Measurements from ENCODE around the gene DLK2. TPM values are rescaled to one million over a fixed set of nuclear protein-coding genes. Genes with fewer than 3 reads are reported as not detected.

DLK2 gene
- total RNA-seq (2022; extraction: Qiagen RNA extraction), result 4.5 to 7.5 TPM (median 7.1 TPM) in 5 replicates

GRCh38 chr6:43455531-43456428 lies at the start of gene DLK2:
Gene DLK2, minus strand, starts transcription at chr6:43455548. Its CDS starts 723 bp downstream, at chr6:43454825.

GRCh38 chr6:43477235-43478007 lies 22.1 kb upstream of the DLK2 start, which contains the start of gene TJAP1:
Gene TJAP1, plus strand, starts transcription at chr6:43477570. Its CDS starts 21,432 bp downstream, at chr6:43499002.

GRCh38 chr6:43427406-43428111 lies 27.8 kb downstream of the DLK2 start, which contains the start of gene ABCC10:
Gene ABCC10, plus strand, starts transcription at chr6:43427541. Its CDS starts 438 bp downstream, at chr6:43427979.

Other genes with a start within 250 kb of the DLK2 start
- 72.7 to 108 TPM (median 97.1 TPM) in 5 replicates for gene DNPH1, start 226.1 kb downstream of the DLK2 start, total RNA-seq (2022; extraction: Qiagen RNA extraction)
- gene TTBK1, start 212.1 kb downstream of the DLK2 start, total RNA-seq (2022; extraction: Qiagen RNA extraction), result 0.02 to 0.07 TPM (median 0.04 TPM) in 5 replicates
- not detected in 5 replicates for gene SLC22A7, start 157.3 kb downstream of the DLK2 start, total RNA-seq (2022; extraction: Qiagen RNA extraction)
- gene CRIP3, start 146.7 kb downstream of the DLK2 start, total RNA-seq (2022; extraction: Qiagen RNA extraction), result 0.39 to 0.51 TPM (median 0.43 TPM) in 5 replicates
- 3.6 to 5.1 TPM (median 5.0 TPM) in 5 replicates for gene ZNF318, start 85.9 kb downstream of the DLK2 start, total RNA-seq (2022; extraction: Qiagen RNA extraction)
- 5.7 to 12.4 TPM (median 8.5 TPM) in 5 replicates for gene ABCC10, start 28.0 kb downstream of the DLK2 start, total RNA-seq (2022; extraction: Qiagen RNA extraction)
- gene TJAP1, start 22.0 kb upstream of the DLK2 start, total RNA-seq (2022; extraction: Qiagen RNA extraction), result 15.2 to 19.9 TPM (median 18.2 TPM) in 5 replicates
- 0.46 to 1.3 TPM (median 1.1 TPM) in 5 replicates for gene LRRC73, start 54.8 kb upstream of the DLK2 start, total RNA-seq (2022; extraction: Qiagen RNA extraction)
- 63.3 to 71.4 TPM (median 66.2 TPM) in 5 replicates for gene YIPF3, start 61.4 kb upstream of the DLK2 start, total RNA-seq (2022; extraction: Qiagen RNA extraction)
- gene POLR1C, start 61.5 kb upstream of the DLK2 start, total RNA-seq (2022; extraction: Qiagen RNA extraction), result 44.9 to 48.4 TPM (median 46.3 TPM) in 5 replicates
- 25.5 to 28.9 TPM (median 28.4 TPM) in 5 replicates for gene XPO5, start 120.5 kb upstream of the DLK2 start, total RNA-seq (2022; extraction: Qiagen RNA extraction)
- gene POLH, start 120.6 kb upstream of the DLK2 start, total RNA-seq (2022; extraction: Qiagen RNA extraction), result 6.8 to 10.3 TPM (median 8.3 TPM) in 5 replicates
- gene GTPBP2, start 173.7 kb upstream of the DLK2 start, total RNA-seq (2022; extraction: Qiagen RNA extraction), result 15.0 to 21.1 TPM (median 16.7 TPM) in 5 replicates
- 34.3 to 36.7 TPM (median 34.7 TPM) in 5 replicates for gene MAD2L1BP, start 180.3 kb upstream of the DLK2 start, total RNA-seq (2022; extraction: Qiagen RNA extraction)
- gene RSPH9, start 189.5 kb upstream of the DLK2 start, total RNA-seq (2022; extraction: Qiagen RNA extraction), result 0.20 to 0.34 TPM (median 0.24 TPM) in 5 replicates
- 45.6 to 50.1 TPM (median 47.0 TPM) in 5 replicates for gene MRPS18A, start 232.2 kb upstream of the DLK2 start, total RNA-seq (2022; extraction: Qiagen RNA extraction)